HG03558 (cell line): ENCODE data around the gene TAS2R43.
"Not testable (repeated sequence)": the region's sequence is repeated elsewhere in the genome, so short reads cannot be mapped to it uniquely, and the experiment has no call there.

Experiments
- ATAC-seq: cut with Tn5 transposase; IDR thresholded peaks from one replicate; pipeline ENCODE4 v1.9.1; 2021; ENCODE audit warnings: moderate number of reproducible peaks; ENCODE audit not compliant: unreplicated experiment; ENCODE audit errors: extremely low read depth

Gene TAS2R43

DNA sequence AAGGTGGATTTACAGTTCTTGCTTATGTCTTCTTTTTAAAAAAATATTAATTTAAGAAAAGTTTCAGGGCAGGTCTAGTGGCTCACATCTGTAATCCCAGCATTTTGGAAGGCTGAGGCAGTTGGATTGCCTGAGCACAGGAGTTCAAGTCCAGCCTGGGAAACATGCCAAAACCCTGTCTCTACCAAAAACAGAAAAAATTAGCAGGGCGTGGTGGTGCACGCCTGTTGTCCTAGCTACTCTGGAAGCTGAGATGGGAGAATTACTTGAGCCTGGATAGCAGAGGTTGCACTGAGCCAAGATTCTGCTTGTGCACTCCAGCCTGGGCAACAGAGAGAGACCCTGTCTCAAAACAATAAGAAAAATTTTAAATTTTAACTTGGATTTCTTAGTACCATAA is 24.6 kb downstream of the TAS2R43 start:
- no peak for ATAC-seq

DNA sequence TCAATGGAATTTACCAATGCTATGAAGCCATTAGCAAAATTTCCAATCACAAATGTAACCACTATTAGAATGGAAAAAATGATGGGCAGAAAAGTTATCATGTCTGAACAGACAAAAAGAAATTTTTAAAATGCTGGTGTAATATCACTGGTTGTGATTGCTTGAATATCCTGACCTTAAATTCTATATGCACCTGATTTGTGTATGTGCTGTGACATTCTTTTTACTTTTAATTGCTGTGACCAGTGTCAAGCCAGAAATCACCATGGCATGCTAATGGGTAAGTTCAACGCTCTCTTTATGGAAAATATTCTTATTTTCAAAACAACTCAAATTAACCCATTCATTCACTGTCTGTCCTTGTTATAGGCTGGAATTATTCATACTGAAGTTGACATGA is 29.9 kb downstream of the TAS2R43 start, which contains the start of gene TAS2R46:
TAS2R46 (minus strand) TSS at position 101 of the 400 bp plus-strand sequence; CDS start at position 101, 0 bp downstream.
- ATAC-seq: not testable (repeated sequence)

DNA sequence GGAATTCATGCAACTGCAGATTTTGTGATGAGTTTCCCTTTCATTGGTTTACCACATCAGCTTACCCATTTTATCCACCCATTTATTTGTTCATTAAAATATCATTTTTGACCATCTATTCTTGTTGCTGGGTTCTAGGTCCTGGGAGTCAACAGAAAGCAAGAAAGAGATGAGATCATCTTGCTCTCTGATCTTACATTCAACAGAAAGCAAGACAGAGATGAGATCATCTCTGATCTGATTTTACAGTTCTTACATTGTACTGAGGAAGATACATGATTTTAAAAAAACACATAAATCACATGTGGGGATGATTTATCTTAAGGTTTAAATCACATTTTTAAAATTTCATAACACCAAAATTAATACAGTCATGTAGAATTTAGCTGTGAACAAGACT is 32.3 kb downstream of the TAS2R43 start:
- ATAC-seq: no peak

DNA sequence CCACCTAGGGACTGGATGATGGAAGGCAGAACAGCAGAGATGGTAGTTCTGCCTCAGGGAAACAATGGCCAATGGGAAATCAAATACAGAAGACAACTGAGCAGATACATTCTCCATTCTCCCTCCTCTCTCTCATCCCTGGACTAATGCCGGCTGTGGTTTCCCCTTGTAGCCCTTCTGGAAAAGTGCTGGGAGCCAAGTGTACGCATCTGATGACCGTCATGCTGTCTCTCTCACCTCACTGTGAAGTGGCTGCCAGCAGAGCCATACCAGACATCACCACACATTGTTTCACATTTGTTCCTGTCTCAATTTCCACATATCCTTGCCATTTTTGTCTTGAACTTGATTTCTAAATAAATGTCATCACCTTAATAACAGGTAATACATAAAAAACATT is 33.1 kb downstream of the TAS2R43 start:
- no peak for ATAC-seq

DNA sequence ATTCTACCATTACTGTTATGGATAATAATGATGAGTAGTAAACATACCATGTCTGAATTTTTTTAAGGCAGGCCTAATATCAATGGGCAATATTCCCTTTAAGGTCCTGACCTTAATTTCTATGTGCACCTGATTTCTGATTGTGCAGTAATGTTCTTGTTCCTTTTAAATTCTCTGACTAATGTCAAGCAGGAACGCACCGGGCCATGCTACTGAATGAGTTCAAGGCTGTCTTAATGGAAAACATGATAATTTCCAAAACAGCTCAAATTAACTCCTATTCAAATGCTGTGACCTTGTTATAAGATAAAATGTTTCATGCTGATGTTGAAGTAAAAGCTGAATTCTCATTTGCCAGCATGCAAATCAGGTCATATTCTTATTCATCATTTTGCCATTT is 36.8 kb downstream of the TAS2R43 start:
- ATAC-seq: no peak

DNA sequence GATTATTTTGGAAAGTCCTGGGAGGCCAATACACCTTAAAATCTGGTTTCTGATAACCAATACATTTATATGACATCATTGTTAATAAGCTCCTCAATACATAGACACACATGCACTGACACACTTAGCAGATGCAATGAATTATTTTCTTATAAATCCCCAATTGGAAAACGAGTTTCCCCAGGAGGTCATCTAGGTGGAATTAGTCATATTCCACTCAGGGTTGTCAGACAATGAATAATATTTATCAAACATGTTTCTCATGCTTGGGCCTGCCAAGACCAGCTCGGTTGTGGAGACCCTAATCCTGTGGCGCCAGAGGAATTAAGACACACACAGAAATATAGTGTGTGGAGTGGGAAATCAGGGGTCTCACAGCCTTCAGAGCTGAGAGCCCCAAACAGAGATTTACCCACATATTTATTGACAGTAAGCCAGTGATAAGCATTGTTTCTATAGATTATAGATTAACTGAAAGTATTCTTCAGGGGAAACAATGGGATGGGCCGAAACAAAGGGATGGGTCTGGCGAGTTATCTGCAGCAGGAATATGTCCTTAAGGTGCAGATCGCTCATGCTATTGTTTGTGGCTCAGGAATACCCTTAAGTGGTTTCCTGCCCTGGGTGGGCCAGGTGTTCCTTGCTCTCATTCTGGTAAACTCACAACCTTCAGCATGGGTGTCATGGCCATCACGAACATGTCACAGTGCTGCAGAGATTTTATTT is 42.1 kb downstream of the TAS2R43 start:
- ATAC-seq: not testable (repeated sequence)

DNA sequence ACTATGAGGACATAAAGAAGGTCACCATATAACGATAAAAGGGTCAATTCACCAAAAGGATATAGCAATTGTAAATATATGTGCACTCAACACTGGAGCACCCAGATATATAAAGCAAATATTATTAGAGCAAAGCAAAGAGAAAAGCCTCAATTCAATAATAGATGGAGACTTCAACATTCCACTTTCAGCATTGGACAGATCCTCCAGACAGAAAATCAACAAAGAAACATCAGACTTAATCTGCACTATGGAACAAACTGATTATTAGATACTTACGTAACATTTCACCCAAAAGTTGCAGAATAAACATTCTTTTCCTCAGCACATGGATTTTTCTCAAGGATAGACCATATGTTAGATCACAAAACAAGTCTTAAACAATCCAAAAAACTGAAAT is 50.7 kb downstream of the TAS2R43 start:
- not testable (repeated sequence) for ATAC-seq
